Hepatocyte (in vitro differentiated cells): ENCODE results near the gene NKAPL.

Experiments used
- EZH2 ChIP-seq: fragments of 200-600 bp; sonication (generic); IDR thresholded peaks from 2 replicates; pipeline ENCODE4 v1.6.1; 2016; ENCODE audit warnings: antibody characterized with exemption, mild to moderate bottlenecking, borderline replicate concordance
- EZH2phosphoT487 ChIP-seq: fragments of 200-600 bp; sonication (generic); IDR thresholded peaks from one replicate; pipeline ENCODE4 v1.6.1; 2018; ENCODE audit warnings: antibody characterized with exemption, mild to moderate bottlenecking, low read depth, moderate library complexity; ENCODE audit not compliant: unreplicated experiment, severe bottlenecking
- TF ChIP-seq, protein P1 (sequence below): fragments of 200-600 bp; sonication (generic); IDR thresholded peaks from 2 replicates; pipeline ENCODE4 v1.5.1; 2016; ENCODE audit warnings: antibody characterized with exemption, mild to moderate bottlenecking; ENCODE audit not compliant: poor library complexity

DNA sequence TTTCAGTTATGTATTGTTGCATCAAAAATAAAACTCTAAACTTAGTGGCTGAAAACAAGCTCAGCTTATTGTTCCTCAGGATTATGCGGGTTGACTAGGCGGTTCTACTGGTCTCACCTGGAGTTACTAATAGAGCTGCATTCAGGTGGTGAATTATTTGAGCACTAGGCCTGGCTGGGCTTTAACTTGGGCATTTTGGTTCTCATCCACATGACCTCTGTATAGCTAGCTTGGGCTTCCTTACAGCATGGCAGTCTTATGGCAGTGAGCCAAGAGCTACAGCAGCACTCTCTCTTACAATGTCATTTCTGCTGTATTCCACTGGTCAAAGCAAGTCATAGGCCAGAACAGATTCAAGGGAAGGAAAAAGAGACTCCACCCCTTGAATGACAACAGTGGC, 23.8 kb downstream of the NKAPL start:
- TF ChIP-seq, protein P1, sequence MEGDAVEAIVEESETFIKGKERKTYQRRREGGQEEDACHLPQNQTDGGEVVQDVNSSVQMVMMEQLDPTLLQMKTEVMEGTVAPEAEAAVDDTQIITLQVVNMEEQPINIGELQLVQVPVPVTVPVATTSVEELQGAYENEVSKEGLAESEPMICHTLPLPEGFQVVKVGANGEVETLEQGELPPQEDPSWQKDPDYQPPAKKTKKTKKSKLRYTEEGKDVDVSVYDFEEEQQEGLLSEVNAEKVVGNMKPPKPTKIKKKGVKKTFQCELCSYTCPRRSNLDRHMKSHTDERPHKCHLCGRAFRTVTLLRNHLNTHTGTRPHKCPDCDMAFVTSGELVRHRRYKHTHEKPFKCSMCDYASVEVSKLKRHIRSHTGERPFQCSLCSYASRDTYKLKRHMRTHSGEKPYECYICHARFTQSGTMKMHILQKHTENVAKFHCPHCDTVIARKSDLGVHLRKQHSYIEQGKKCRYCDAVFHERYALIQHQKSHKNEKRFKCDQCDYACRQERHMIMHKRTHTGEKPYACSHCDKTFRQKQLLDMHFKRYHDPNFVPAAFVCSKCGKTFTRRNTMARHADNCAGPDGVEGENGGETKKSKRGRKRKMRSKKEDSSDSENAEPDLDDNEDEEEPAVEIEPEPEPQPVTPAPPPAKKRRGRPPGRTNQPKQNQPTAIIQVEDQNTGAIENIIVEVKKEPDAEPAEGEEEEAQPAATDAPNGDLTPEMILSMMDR, result no peak
- TF ChIP-seq EZH2phosphoT487 (no peak), EZH2 (no peak)
